GOT3 (cell line): ENCODE measurements around the gene AGGF1.
"Not testable (repeated sequence)": the region's sequence is repeated elsewhere in the genome, so short reads cannot be mapped to it uniquely, and the experiment has no call there.

ENCODE experiments used
- DNase-seq: peaks from one replicate; lab custom pipeline; 2025; ENCODE audit warnings: mixed read lengths; lab: John Stamatoyannopoulos, UW

AGGF1 gene

GRCh38 chr5:77030097-77031071, at the start of gene AGGF1:
TSS of gene AGGF1 (plus strand) at chr5:77030404. CDS start at chr5:77030767, 363 bp downstream.
- DNase-seq: peak; percentile 39

GRCh38 chr5:76980518-76981144, 49.6 kb upstream of the AGGF1 start:
- no peak for DNase-seq

DNA sequence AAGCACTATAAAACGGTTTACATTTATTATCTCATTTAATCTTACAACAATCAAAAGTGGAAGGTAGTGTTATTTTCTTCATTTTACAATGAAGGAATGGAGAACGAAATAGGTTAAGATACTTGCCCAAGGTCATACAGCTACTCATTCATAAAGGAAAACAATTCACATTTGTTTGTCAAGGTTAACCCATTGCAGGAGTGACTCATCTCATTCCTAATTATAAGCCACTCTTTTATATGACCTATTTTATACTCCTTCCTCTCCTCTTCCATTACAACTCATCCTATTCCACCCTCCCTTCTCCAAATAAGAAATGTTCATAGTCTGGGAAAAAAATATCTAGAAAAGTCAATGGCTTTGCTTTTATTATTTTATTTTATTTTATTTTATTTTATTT, 47.8 kb upstream of the AGGF1 start:
- no peak for DNase-seq

DNA sequence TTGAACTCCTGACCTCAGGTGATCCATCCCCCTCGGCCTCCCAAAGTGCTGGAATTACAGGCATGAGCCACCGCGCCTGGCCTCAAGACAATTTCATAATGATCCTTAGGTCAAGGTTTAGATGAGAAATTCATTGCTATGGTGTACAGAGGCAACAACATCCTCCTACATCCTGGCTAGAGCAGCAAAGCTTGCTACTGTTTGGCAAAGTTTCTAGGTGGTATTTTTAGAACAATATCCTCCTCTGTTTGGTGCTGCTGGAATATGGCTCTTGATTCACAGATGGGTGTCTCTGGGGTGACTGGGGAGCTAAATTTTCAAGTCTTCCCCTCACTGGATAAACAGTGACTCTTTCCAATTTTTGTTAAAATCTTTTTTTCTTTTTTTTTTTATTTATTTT, 46.7 kb upstream of the AGGF1 start:
- no peak for DNase-seq

DNA sequence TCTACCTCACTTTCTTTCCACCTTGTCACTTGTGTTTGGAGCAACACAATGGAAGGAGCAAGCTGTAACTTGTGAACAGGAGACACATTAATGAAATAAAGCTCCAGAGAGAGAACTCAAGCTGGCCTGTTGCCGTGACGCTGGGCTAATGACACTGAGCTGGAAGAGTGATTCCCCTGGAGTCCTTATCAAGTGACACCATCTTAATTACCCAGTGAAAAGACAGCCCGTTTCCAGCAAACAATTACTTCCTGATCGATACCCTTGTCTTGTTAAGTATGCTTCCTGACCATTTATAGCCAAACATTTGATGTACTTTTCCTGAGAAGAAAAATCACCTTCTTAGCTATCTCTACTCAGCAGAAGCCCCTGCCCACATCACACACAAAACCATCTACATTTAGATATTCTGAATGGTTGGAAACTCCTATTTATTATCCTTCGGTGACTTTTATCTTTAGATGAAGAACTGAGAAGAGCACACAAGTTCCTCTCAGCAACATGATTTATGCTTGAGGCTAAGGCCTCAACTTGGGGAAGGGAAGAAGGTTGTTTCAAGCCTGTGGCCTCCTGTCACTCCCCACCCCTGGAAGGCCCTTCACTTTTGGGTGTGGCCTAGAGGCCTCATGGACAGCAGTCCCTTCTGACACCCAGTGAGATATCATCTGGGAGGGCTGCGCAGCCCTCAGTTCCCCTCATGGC, 43.2 kb upstream of the AGGF1 start:
- no peak for DNase-seq

- no peak for DNase-seq
Observed at GRCh38 chr5:76990899-76991459, 39.2 kb upstream of the AGGF1 start.

DNA sequence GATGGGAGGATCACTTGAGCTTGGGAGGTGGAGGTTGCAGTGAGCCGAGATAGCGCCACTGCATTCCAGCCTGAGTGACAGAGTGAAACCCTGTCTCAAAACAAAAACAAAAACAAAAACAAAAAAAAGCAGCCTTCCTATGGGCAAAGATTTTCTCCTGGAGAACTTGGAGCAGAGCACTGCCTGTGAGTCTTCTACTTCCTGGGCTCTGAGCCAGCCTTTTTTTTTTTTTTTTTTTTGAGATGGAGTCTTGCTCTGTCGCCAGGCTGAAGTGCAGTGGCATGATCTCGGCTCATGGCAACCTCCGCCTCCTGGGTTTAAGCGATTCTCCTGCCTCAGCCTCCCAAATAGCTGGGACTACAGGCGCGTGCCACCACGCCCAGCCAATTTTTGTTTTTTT, 36.8 kb upstream of the AGGF1 start:
- DNase-seq: not testable (repeated sequence)

DNA sequence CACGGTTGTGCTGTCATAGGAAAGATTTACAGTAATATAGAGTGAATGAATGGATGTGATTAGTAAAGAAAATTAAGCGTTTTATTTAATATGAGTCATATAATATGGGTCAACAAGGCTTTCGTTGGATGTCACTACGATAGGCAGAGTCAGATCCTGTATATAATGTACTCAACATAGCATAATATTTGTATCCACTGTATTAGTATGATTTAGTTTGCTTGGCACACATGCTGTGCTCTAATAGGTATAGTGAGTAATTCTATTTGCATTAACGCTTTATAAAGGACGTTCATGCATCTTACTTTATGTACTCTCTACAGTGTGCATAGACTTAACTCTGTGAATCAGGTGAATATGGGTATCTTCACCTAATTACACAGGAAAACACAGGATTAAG, 35.9 kb upstream of the AGGF1 start:
- DNase-seq: no peak

- not testable (repeated sequence) for DNase-seq
Observed at GRCh38 chr5:76998251-76998650, 32.0 kb upstream of the AGGF1 start.

DNA sequence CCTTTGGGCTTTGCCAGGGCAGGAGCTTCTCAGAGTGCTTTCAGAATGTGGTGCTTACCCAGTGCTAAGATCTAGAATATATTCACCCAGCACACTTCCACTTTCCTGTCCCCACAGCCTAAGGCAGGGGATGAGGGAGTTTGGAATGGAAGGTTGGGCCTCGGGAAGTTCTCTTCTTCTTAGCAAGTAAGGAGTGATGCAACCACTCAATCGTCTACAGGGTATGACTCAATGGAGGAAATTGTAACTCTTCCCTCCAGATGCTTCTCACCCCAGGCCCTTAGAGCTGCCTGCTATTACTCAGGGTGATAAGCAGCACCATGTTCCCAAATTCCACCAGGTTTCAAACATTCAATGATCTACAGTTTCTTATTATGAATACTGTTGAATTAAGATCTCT, 30.8 kb upstream of the AGGF1 start:
- DNase-seq: no peak

- DNase-seq: no peak
Observed at GRCh38 chr5:77003246-77003645, 27.0 kb upstream of the AGGF1 start.

DNA sequence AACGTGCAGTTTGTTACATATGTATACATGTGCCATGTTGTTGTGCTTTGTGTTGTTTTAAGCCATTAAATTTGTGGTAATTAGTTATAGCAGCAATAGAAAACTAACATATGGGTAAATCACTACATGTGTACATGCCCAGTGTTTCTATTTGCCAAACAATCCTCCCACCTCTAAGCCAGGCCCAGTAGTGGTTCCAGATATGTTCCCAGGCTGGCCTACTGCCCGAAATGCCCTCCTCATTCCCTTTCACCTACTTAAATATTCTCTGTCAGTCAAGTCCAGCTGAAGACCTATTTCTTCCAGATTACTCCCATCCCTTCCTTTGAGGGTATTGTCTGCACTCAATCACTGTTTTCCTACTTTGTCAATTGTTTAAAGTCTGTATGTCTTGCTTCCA, 24.1 kb upstream of the AGGF1 start:
- DNase-seq: no peak

DNA sequence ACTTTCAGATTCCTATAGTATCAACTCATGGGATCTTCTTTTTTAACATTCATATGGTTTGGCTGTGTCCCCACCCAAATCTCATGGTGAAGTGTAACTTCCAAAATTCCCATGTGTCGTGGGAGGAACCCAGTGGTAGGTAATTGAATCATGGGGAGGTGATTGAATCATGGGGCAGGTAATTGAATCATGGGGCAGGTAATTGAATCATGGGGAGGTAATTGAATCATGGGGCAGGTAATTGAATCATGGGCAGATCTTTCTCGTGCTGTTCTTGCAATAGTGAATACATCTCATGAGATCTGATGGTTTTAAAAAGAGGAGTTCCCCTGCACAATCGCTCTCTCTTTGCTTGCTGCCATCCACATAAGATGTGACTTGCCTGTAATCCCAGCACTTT, 21.8 kb upstream of the AGGF1 start:
- DNase-seq: no peak

GRCh38 chr5:77010243-77010642, 20.0 kb upstream of the AGGF1 start:
- no peak for DNase-seq

- no peak for DNase-seq
Observed at GRCh38 chr5:77011498-77011897, 18.7 kb upstream of the AGGF1 start.

GRCh38 chr5:77012601-77013000, 17.6 kb upstream of the AGGF1 start:
- DNase-seq: no peak

DNA sequence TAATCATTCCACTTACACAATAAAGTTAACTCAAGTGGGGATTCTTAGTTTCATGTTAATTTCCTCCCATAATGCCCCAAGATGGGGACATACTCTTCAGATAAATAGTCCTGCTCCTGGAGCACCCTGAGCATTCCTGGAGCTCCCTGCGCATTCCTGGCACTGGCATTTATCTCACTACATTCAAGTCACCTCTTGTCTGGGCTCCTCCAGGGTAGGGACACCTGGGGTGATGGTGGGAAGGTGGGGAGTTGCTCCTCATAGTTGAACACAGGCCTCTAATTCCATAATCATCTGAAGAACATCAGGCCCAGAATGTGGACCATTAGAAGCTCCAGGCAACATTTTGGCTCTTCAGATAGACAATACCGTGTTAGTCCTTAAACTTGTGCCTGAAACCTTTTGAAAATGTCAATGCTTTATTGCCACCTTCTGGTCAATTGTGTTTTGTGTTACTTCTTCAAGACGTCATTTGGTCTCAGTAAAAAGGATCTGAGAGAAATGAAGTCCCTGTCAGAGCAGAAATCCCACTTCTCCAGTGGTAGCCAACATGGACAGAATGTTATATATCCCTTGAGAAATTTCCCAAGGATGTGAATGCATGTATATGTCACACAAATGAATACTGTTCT, 14.2 kb upstream of the AGGF1 start:
- DNase-seq: no peak

DNA sequence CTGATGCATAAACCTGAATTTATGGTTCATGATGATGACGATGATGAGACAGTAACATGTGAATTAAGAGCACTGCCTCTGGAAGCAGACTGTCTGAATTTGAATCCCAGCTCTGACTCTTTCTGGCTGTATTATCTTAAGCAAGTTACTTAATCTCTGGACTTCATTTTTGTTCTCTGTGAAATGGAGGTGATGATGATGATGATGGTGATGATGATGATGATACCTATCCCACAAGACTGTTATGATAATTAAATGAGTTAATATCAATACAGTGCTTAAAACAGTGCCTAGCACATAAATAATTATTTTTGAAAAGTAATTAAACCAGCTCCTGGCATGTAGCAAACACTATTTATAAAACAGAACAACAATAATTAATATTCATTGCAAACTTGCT, 13.2 kb upstream of the AGGF1 start:
- DNase-seq: no peak

- DNase-seq: no peak
Observed at GRCh38 chr5:77017668-77018067, 12.5 kb upstream of the AGGF1 start.

- no peak for DNase-seq
Observed at GRCh38 chr5:77022511-77023417, 7.4 kb upstream of the AGGF1 start.

DNA sequence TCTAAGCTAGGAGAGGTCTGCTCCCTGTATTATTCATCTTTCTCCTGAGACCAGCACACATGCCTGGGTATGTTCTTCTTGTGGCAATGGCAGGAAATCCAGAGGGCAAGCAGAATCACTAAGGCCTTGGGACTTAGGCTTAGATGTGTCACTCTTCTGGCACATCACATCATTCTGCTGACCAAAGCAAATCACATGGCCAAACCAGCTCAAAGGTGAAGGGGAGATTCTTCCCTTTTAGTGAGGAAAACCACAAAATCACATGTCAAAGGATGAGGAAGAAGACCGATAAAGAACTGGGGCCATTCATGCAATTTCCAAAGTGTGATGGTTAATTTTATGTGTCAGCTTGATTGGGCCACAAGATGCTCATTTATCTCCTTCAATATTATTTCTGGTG, 5.7 kb upstream of the AGGF1 start:
- no peak for DNase-seq
